ENCODE data around the gene MLIP.

MLIP gene

GRCh38 chr6:54308289-54308985, 197.2 kb downstream of the MLIP start, which contains the start of gene TINAG:
Gene TINAG, plus strand, starts transcription at chr6:54308441. Its CDS starts 110 bp downstream, at chr6:54308551.
- H3K4me1 ChIP-seq (ENCODE audit: low read length) = peaks cover 10% of the 10 kb centered on the region
- H3K36me3 ChIP-seq (replicated peaks; ENCODE audit: low read depth, low read length) = no peaks in the 10 kb centered on the region
- H3K4me2 ChIP-seq (ENCODE audit: low read length) = no peak within 1 kb of the TSS
- no peak within 1 kb of the TSS for H3K4me3 ChIP-seq (ENCODE audit: low read length)
- TF ChIP-seq EZH2phosphoT487 (IDR thresholded peaks at IDR 0.05; ENCODE audit: low read depth) = no peak
- TF ChIP-seq CTCF (IDR thresholded peaks at IDR 0.05; ENCODE audit: low read depth, low read length) = no peak
- 0 out of 2 replicates have a peak, but pooled peaks cover 6% of the 10 kb centered on the region for H3K27me3 ChIP-seq (ENCODE audit: low read depth, low read length)
- no peaks in the 10 kb centered on the region for H3K79me2 ChIP-seq (ENCODE audit: low read length)
- no peak within 1 kb of the TSS for H3K9ac ChIP-seq (ENCODE audit: low read length)
- no peaks in the 10 kb centered on the region for H3K9me3 ChIP-seq (ENCODE audit: insufficient read depth, low read length)
- H2AFZ ChIP-seq (ENCODE audit: low read depth, low read length) = no peak within 1 kb of the TSS
- no peaks in the 10 kb centered on the region for H4K20me1 ChIP-seq (ENCODE audit: insufficient read depth, low read length)
- no peak within 1 kb of the TSS for H3K27ac ChIP-seq (ENCODE audit: low read length)

GRCh38 chr6:54308986-54309315, 197.7 kb downstream of the MLIP start:
- Histone ChIP-seq H3K79me2 (ENCODE audit: low read length) (no peaks in the 10 kb centered on the region), H3K27me3 (ENCODE audit: low read depth, low read length) (0 out of 2 replicates have a peak, but pooled peaks cover 6% of the 10 kb centered on the region), H4K20me1 (ENCODE audit: insufficient read depth, low read length) (no peaks in the 10 kb centered on the region), H3K9ac (ENCODE audit: low read length) (no peak overlapping the region), H3K27ac (ENCODE audit: low read length) (no peak overlapping the region), H3K36me3 (replicated peaks; ENCODE audit: low read depth, low read length) (no peaks in the 10 kb centered on the region), H3K9me3 (ENCODE audit: insufficient read depth, low read length) (no peaks in the 10 kb centered on the region), H3K4me2 (ENCODE audit: low read length) (no peak overlapping the region), H3K4me3 (ENCODE audit: low read length) (no peak overlapping the region), H3K4me1 (ENCODE audit: low read length) (peaks cover 10% of the 10 kb centered on the region), H2AFZ (ENCODE audit: low read depth, low read length) (no peak overlapping the region)
- TF ChIP-seq CTCF (IDR thresholded peaks at IDR 0.05; ENCODE audit: low read depth, low read length) (no peak), EZH2phosphoT487 (IDR thresholded peaks at IDR 0.05; ENCODE audit: low read depth) (no peak)

GRCh38 chr6:54310377-54311152, 199.3 kb downstream of the MLIP start:
- no peaks in the 10 kb centered on the region for H3K9me3 ChIP-seq (ENCODE audit: insufficient read depth, low read length)
- 0 out of 2 replicates have a peak, but pooled peaks cover 6% of the 10 kb centered on the region for H3K27me3 ChIP-seq (ENCODE audit: low read depth, low read length)
- no peak overlapping the region for H3K27ac ChIP-seq (ENCODE audit: low read length)
- H3K4me3 ChIP-seq (ENCODE audit: low read length) = no peak overlapping the region
- H3K79me2 ChIP-seq (ENCODE audit: low read length) = no peaks in the 10 kb centered on the region
- H3K4me1 ChIP-seq (ENCODE audit: low read length) = peaks cover 10% of the 10 kb centered on the region
- H3K9ac ChIP-seq (ENCODE audit: low read length) = no peak overlapping the region
- TF ChIP-seq CTCF (IDR thresholded peaks at IDR 0.05; ENCODE audit: low read depth, low read length) = no peak
- no peak for TF ChIP-seq EZH2phosphoT487 (IDR thresholded peaks at IDR 0.05; ENCODE audit: low read depth)
- H3K36me3 ChIP-seq (replicated peaks; ENCODE audit: low read depth, low read length) = no peaks in the 10 kb centered on the region
- H3K4me2 ChIP-seq (ENCODE audit: low read length) = no peak overlapping the region
- H4K20me1 ChIP-seq (ENCODE audit: insufficient read depth, low read length) = no peaks in the 10 kb centered on the region
- H2AFZ ChIP-seq (ENCODE audit: low read depth, low read length) = no peak overlapping the region

GRCh38 chr6:54315656-54316055, 204.4 kb downstream of the MLIP start:
- Histone ChIP-seq H3K4me1 (ENCODE audit: low read length) (no peaks in the 10 kb centered on the region), H3K4me3 (ENCODE audit: low read length) (no peak overlapping the region), H3K27me3 (ENCODE audit: low read depth, low read length) (0 out of 2 replicates have a peak, but pooled peaks cover 3% of the 10 kb centered on the region), H3K79me2 (ENCODE audit: low read length) (no peaks in the 10 kb centered on the region), H3K9ac (ENCODE audit: low read length) (no peak overlapping the region), H3K9me3 (ENCODE audit: insufficient read depth, low read length) (no peaks in the 10 kb centered on the region), H2AFZ (ENCODE audit: low read depth, low read length) (no peak overlapping the region), H4K20me1 (ENCODE audit: insufficient read depth, low read length) (no peaks in the 10 kb centered on the region), H3K4me2 (ENCODE audit: low read length) (no peak overlapping the region), H3K27ac (ENCODE audit: low read length) (no peak overlapping the region), H3K36me3 (replicated peaks; ENCODE audit: low read depth, low read length) (no peaks in the 10 kb centered on the region)
- no peak for TF ChIP-seq CTCF (IDR thresholded peaks at IDR 0.05; ENCODE audit: low read depth, low read length)
- TF ChIP-seq EZH2phosphoT487 (IDR thresholded peaks at IDR 0.05; ENCODE audit: low read depth) = no peak
